NB4 (cell line): ENCODE results near the gene PAQR6.

Source experiments
- POLR2A ChIP-seq: IDR thresholded peaks from 2 replicates; pipeline ENCODE4 v1.6.1; 2011; ENCODE audit warnings: mild to moderate bottlenecking; ENCODE audit not compliant: insufficient read length; ENCODE audit errors: extremely low read depth
- TF ChIP-seq, protein P1 (sequence below): IDR thresholded peaks from one replicate; pipeline ENCODE4 v1.5.1; 2012; ENCODE audit warnings: low read depth, low read length
- TF ChIP-seq, protein P2 (sequence below): IDR thresholded peaks from 2 replicates; pipeline ENCODE4 v1.6.1; 2011; ENCODE audit warnings: low read depth, low read length

- TF ChIP-seq, protein P1, sequence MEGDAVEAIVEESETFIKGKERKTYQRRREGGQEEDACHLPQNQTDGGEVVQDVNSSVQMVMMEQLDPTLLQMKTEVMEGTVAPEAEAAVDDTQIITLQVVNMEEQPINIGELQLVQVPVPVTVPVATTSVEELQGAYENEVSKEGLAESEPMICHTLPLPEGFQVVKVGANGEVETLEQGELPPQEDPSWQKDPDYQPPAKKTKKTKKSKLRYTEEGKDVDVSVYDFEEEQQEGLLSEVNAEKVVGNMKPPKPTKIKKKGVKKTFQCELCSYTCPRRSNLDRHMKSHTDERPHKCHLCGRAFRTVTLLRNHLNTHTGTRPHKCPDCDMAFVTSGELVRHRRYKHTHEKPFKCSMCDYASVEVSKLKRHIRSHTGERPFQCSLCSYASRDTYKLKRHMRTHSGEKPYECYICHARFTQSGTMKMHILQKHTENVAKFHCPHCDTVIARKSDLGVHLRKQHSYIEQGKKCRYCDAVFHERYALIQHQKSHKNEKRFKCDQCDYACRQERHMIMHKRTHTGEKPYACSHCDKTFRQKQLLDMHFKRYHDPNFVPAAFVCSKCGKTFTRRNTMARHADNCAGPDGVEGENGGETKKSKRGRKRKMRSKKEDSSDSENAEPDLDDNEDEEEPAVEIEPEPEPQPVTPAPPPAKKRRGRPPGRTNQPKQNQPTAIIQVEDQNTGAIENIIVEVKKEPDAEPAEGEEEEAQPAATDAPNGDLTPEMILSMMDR: no peak
- TF ChIP-seq POLR2A: no peak
- TF ChIP-seq, protein P2, sequence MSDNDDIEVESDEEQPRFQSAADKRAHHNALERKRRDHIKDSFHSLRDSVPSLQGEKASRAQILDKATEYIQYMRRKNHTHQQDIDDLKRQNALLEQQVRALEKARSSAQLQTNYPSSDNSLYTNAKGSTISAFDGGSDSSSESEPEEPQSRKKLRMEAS: no peak
Observed at GRCh38 chr1:156212130-156212529, 35.7 kb downstream of the PAQR6 start.
